Measurements from ENCODE around the gene CCDC152.

GRCh38 chr5:42851481-42851880 is 94.9 kb downstream of the CCDC152 start:
- TF ChIP-seq CTCF (IDR thresholded peaks at IDR 0.05) (no peak), POLR2A (IDR thresholded peaks at IDR 0.05) (no peak), POLR2AphosphoS5 (IDR thresholded peaks at IDR 0.05) (no peak), EP300 (IDR thresholded peaks at IDR 0.05) (no peak)
